Activated gamma-delta T cell treated with Interleukin-2 at 50 U/mL for 16 hours (primary cell): ENCODE results near the gene HRC.
"Not testable (repeated sequence)": the region's sequence is repeated elsewhere in the genome, so short reads cannot be mapped to it uniquely, and the experiment has no call there.

Experiments
- DNase-seq: peaks from one replicate; pipeline ENCODE4 v3.0.0-alpha.2; 2020

The HRC gene

DNA sequence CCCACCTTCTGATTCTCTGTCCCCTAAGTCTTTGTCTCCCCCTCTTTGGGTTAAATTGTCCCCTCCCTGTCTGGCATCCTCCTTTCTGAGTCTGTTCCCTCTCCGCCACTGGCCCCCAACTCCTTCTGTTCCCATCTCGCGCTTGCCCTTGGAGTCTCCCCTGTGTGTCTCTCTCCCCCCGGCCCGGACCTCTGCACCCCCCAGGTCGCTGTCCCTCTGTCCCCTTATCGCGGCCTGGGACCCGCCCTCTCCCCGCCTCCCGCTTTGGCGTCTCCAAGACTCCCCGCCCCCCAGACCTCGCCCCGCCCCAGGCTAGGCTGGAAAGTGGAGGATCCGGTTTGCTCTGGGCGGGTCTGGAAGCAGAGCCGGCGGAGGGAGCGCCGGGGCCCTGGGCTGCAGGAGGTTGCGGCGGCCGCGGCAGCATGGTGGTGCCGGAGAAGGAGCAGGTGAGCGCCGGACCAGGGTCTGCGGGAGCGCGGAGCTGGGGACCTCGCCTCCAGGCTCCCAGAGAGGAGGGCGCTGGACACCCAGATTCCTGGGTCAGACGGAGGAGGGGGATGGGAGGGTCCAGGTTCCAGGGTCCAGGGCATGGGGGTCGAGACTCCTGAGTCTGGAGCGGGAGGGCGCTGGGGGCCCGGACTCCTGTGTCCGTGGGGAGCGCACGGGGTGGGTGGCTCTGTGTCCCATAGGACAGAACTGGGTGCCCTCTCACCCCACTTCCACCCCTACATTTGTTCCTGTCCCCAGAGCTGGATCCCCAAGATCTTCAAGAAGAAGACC, 2.4 kb upstream of the HRC start, which contains the start of gene TRPM4:
TSS of gene TRPM4 (plus strand) at position 348 of the 780 bp plus-strand sequence. CDS start at position 423, 75 bp downstream.
- DNase-seq, result no peak

DNA sequence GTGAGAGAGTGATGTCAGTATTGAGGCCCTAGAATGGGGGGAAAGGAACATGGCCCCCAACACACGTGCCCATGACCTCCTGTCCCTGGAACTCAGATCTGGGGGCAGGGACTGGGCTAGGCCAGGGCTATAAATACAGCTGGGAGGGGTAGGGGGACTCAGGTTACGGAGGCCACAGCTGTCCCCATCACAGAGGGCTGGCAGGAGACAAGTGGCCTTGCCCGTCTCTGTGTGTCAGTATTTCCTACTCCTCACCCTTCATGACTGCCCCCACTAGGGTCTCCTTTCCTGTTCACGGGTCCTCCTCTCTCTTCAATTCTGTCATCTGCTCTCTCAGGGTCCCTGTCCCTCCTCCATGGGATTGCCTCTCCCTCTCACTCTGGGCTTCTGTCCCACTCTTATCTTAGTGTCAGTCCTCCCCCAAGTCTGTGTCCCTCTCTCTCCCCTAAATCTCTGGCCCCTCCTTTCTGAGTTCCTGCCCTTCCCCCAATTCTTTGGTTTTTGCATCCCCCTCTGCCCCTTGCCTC, 687 bp upstream of the HRC start:
- DNase-seq, result no peak

DNA sequence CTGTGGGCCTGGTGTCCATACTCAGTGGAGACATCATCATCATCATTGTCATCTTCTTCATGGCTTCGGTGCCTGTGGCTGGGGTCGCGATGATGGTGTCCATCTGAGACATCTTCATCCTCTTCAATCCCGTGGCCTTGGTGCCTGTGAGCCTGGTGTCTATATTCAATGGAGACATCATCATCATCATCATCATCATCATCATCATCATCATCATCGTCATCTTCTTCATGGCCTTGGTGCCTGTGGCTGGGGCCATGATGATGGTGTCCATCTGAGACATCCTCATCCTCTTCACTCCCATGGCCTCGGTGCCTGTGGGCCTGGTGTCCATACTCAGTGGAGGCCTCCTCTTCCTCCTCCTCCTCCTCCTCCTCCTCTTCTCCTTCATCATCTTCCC, 917 bp downstream of the HRC start:
- no peak for DNase-seq

GRCh38 chr19:49153167-49153809, 1.9 kb downstream of the HRC start:
- DNase-seq, result no peak

DNA sequence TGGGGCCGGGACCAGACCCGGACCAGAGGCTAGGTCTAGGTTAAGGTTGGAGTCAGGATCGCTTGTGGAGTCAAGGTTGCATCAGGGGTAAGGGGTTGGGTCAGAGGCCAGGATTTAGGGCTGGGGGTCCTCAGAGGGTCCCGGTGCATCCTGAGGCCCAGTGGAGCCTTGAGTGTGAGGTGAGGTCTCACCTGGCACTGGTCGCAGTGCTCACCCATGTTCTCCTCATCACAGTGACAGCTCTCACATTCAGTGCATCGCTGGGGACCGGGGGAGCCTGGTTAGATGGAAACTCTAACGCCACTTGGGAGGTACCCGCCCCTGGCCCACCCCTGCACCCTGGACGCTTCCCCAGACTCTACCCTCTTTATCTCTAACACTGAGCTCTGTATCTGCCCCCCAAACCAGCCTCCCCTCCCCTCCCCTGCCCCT, 3.1 kb downstream of the HRC start:
- DNase-seq, result no peak

DNA sequence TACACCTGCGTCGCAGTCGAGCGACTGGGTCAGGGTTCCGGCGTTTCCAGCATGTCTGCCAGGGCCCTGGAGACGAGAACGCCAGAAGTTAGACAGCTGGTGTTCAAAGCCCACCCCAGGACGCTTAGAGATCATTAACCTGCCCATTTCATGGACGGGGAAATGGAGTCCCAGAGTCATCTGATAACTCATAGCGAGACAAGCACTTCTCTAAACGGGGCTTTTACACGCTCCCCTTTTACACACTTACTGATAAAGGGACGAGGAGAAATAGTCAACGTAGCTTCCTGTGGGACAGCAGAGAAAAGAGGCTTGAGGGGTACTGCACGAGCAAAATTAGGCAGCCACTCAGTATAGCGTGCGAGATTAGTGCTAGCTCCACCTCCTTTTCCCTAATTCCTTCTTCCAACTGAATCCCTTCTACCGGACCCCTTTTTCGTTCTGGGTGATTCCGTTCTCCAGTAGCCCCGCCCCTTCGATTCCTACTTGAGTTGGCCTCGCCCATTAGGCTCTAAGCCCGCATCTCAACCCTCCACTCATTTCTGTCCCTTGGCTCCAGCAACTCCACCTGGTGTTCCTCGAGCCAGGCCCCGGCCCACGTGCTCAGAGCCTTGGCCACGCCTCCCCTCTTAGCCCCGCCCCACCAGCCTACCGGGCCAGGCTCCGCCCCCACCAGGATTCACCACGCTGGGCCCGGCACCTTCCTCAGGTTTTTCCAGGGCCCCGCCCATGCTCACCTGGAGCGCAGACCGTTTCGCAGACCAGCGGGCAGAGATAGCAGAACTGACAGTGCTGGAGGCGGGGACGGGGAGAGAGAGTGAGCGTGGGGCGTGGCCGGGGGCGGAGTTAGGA, 3.7 kb downstream of the HRC start:
- DNase-seq, result no peak

DNA sequence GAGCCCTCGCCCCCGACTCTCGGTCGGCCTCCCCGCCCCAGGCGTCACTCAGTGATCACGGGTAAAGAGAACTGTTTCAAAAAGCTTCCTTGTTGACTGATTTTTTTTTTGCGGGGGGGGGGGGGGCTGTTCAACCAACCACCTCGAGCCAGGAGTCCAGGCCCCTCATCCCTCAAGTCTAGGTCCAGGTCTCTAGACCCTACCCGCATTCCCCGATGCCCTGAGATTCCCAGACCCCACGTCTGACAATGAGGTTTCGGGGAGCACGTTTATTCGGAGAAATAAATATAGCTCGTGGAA, 4.3 kb downstream of the HRC start:
- DNase-seq, result no peak

DNA sequence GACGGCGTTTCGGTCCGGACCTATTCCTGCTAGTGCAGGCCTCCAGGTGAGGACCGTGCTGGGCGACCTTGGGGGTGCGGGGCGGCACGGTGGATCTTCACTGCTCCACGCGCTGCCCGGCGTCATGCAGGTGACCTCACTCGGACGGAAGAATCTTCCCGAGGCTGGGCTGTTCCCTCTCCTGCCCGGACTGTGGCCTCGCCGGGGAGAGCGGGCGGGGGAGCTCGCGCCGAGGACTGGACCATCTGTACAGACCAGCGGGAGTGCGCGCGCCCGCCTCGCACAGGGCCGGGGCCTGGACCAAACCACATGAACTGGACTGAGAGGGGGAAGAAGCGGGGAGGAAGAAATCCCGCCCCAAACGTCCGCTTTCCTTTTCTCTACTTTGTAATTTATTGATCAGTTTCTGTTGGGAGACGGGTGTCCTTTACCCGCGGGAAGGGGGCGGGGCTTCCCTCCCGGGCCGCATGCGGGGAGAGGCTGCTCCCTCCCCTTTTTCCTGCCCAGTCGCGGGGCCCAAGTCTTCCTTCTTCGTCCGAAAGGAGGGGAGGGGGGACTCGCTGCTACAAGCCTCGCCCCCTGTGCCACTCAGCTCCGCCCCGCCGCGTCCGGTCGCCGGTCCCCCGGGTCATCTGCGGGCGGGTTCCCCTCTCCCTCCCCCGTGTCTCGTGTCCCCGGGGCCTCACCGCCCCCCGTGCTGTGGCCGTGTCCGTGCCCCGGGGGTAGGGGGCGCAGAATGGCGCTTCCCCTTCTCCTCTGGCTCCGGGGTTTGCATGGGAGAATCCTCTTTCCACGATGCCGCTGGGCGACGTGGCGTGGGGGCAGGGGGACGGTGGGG, 4.9 kb downstream of the HRC start:
- no peak for DNase-seq

GRCh38 chr19:49149652-49150105, 5.5 kb downstream of the HRC start:
- DNase-seq, result no peak

DNA sequence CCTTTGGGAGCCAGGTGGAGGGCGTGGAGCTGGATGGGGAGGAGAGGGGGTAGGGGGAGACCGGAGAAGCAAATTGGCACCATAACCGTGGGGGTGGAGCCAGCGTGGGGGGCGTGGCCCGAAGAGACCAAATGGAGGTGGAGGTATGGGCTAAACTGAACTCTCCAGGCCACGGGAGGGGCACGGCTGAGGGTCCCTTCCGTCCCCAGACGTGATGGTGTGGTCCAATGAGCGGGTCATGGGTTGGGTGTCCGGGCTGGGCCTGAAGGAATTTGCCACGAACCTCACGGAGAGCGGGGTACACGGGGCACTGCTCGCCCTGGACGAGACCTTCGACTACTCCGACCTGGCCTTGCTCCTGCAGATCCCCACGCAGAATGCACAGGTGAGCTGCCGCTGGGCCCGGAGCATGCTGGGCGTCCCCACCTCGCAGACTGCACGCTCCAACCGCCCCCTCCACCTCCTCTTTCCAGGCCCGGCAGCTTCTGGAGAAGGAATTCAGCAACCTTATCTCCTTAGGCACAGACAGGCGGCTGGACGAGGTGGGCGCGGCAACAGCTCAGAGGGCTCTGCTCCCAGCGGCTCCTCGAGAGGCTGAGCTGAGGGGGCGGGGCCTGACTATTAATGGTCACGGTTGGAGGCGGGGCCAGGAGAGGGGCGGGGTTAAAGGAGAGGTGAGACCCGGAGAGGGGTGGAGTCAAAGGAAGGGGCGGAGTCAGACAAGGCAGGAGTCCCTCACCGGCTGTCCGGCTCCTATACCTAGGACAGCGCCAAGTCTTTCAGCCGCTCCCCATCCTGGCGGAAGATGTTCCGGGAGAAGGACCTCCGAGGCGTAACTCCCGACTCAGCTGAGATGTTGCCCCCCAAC, 6.2 kb downstream of the HRC start:
- peak; percentile 74 for DNase-seq

DNA sequence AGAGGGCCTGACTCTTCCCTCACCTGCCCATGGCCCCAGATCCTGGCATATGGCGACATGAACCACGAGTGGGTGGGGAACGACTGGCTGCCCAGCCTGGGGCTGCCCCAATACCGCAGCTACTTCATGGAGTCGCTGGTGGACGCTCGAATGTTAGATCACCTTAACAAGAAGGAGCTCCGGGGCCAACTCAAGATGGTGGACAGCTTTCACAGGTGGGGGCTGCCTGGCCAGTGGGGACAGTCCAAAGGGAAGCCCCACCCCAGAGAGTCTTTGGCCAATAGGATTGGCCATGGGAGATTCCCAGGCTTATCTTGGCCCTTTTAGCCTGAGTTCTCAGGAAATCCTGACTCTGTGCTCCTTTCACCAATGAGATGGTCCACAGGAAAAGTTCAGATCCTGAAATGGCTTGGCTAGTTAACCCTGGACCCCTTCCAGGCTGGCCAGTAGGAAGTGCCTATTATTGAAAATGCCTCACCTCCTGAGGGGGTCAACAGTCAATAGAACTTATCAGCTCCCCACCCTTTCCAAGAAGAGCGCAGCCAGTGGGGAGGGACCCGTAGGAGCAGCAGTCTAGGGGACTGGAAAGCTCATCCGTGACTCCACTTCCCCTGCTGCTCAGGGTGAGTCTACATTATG, 7.0 kb downstream of the HRC start:
- no peak for DNase-seq

GRCh38 chr19:49146408-49146770, 8.8 kb downstream of the HRC start:
- not testable (repeated sequence) for DNase-seq

DNA sequence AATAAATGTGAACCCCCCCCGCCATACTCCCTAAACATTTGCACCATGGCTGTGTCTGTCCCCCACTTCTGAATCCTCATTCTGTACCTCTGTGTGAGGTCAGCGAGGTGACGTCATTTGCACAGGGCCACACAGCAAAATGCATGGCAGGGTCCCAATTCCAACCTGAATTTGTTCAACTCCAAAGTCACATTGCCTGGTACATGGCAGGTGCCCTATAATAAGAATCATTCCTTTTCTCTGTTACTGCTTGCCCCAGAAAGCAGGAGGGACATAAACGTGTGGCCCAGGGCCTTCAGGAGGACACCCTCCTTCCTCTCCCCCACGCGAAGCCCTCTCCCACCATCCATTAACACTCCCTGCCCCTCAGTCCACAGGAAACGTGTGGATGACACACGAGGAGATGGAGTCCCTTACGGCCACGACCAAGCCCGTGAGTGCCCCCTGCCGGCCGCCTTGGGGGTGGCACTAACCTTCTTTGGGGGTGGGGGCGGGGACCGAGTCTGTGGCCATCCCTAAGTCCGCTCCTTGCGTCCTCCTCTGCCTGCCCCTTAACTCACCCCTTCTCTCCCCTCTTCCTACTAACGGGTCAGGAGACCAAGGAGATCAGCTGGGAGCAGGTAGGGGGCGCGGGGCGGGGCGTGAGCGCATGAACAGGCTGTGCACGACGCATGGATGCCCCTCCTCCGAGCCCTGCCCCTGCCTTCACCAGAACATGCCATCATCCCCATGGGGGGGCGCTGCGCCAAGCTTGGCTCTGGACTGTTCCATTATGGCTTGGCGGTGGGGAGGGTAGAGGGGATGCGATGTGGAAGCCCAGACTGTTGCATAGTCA, 9.4 kb downstream of the HRC start:
- peak; percentile 76 for DNase-seq

DNA sequence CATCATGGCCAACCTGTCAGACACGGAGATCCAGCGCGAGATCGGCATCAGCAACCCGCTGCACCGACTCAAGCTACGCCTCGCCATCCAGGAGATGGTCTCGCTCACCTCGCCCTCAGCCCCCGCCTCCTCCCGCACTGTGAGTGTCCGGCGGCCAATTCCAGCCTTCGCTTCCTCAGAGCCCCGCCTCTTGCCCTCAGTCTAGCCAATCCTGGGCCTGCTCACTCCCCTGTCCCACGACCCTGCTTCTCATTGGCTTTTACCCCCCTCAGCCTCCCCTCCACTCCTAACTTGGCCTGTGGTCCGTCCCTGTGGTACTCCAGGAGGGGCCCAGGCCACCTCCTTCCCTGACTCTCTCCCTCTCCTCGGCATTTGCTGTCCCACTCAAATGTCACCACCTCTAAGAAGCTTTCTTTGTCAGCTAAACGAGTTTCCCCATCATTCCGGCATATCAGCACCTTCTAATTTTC, 12.3 kb downstream of the HRC start:
- peak; percentile 51 for DNase-seq

- no peak for DNase-seq
Measured at GRCh38 chr19:49141352-49141751, 13.8 kb downstream of the HRC start.

DNA sequence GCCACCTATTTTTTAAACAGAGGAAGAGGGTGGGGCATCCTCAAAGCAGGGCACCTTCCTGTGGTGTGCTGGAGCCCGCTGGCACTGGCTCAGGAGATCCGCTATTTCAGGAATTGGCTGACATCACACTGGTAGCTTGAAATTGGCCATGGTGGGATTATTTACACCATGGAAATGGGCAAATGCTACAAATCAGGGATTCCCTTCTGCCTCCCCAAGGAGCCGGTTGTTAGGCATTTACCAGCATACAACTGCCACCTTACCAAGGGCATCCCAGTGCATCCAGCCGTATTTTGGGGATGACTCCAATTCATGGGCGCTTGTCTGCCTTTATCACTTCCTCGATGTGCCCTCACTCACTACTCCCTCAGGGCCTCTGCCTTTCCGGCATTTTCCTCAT, 14.2 kb downstream of the HRC start:
- no peak for DNase-seq

- no peak for DNase-seq
Measured at GRCh38 chr19:49136771-49137171, 18.4 kb downstream of the HRC start.

DNA sequence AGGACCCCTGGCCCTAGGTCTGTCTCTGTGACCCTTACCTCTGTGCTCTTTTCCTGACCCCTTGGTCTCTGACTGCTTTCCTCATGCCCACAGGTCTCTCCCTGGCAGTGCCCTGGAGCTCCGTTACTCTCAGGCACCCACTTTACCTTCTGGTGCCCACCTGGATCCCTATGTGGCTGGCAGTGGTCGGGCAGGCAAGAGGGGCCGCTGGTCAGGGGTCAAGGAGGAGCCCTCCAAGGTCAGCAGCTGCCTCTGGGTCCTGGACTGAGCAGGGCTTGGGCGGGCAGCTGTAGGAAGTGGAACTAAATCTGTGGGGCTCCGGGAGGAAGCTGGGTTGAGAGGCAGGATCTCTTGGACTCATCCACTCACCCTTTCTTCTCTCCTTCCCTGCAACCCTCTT, 19.5 kb downstream of the HRC start:
- DNase-seq, result no peak

DNA sequence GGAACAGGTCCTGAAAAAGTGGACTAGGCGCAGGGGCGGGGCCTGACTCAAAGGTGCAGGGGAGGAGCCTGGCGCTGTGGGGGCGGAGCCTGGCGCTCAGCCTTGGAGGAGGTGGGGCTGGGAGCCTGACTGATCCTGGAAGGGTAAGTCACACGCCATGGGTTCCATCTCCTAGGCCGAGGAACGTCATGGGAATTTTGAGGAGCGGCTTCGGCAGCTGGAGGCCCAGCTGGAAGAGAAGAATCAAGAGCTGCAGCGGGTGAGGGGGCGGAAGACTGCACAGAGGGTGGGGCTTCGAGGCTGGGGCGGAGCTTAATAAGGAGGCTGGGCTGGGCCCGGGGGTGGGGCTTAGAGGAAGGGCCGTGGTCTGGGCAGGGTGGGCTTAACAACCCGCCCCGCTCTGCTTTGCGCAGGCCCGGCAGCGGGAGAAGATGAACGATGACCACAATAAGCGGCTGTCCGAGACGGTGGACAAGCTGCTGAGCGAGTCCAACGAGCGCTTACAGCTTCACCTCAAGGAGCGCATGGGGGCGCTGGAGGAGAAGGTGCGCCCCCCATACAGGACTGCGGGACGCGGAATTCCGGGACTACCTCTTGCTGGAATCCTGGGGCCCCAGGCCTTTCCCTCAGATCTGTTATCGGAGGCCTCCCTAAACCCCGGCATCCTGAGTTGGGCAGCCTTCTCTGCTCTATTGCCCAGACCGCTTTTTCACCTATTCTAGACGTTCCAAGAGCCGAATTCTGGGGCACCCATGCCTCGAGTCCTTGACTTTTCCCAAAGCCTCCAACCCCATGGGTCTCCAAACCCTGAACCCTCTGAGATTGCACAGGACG, 21.4 kb downstream of the HRC start:
- no peak for DNase-seq
